ENCODE measurements around the gene TDP2. TPM values are rescaled to one million over a fixed set of nuclear protein-coding genes. Genes with fewer than 3 reads are reported as not detected.

The TDP2 gene
- total RNA-seq, 2 experiments from 2014 or later, result 27.2 to 39.6 TPM

DNA sequence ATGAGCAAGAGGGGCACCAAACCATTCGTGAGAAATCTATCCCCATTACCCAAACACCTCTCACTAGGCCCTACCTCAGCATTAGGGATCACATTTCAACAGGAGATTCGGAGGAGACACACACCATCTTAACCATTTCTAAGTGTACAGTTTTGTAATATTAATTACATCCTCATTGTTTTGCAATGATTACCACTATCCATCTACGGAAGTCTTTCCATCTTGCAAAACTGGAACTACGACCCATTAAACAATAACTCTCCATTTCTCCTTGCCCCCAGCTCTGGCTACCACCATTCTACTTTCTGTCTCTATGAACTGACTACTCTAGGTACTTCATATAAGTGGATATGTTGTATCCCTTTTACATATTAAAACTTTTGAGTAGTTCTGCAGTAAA lies 20.2 kb upstream of the TDP2 start:
- no TSS peak for BruUV-seq (replicated peaks)
- POLR2A ChIA-PET, result interaction anchor here (0.6 kb wide), 1 partner anchor 80 kb away, joined by 3 read pairs; no protein-coding TSS in a partner anchor

DNA sequence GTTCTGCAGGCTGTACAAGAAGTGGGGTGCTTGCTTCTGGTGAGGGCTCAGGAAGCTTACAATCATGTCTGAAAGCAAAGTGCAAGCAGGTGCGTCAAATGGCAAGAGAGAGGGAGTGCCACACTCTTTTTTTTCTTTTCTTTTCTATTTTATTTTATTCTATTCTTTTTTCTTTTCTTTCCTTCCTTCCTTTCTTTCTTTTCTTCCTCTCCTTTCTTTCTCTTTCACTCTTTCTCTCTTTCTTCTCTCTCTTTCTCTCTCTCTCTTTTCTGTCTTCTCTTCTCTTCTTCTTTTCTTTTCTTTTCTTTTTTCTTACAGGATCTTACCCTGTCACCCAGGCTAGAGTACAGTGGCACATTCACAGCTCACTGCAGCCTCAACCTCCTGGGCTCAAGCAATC lies 19.7 kb upstream of the TDP2 start:
- DNase-seq (ENCODE audit: low spot score), result no peak
- Histone ChIP-seq H3K79me2 (ENCODE audit: insufficient read depth, low read depth, low read length) (no peaks in the 10 kb centered on the region), H3K9me2 (ENCODE audit: insufficient read depth, low read length) (no peaks in the 10 kb centered on the region), H3K27ac (ENCODE audit: low read depth, low read length, poor library complexity, severe bottlenecking) (no peak overlapping the region), H3K4me2 (ENCODE audit: low read length) (no peak overlapping the region), H3K4me3 (ENCODE audit: low read depth, low read length, poor library complexity, severe bottlenecking) (no peak overlapping the region), H3K4me1 (ENCODE audit: insufficient read depth, low read length, poor library complexity, severe bottlenecking) (no peaks in the 10 kb centered on the region), H4K20me1 (ENCODE audit: insufficient read depth, low read length) (no peaks in the 10 kb centered on the region), H2AFZ (ENCODE audit: low read length) (no peak overlapping the region), H3K36me3 (ENCODE audit: insufficient read depth, low read length) (no peaks in the 10 kb centered on the region), H3K9me3 (ENCODE audit: low read length) (no peaks in the 10 kb centered on the region)
- TF ChIP-seq, protein P1, sequence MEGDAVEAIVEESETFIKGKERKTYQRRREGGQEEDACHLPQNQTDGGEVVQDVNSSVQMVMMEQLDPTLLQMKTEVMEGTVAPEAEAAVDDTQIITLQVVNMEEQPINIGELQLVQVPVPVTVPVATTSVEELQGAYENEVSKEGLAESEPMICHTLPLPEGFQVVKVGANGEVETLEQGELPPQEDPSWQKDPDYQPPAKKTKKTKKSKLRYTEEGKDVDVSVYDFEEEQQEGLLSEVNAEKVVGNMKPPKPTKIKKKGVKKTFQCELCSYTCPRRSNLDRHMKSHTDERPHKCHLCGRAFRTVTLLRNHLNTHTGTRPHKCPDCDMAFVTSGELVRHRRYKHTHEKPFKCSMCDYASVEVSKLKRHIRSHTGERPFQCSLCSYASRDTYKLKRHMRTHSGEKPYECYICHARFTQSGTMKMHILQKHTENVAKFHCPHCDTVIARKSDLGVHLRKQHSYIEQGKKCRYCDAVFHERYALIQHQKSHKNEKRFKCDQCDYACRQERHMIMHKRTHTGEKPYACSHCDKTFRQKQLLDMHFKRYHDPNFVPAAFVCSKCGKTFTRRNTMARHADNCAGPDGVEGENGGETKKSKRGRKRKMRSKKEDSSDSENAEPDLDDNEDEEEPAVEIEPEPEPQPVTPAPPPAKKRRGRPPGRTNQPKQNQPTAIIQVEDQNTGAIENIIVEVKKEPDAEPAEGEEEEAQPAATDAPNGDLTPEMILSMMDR (conservative IDR thresholded peaks at IDR 0.05; ENCODE audit: low read length), result no peak
- no peak for TF ChIP-seq EZH2phosphoT487 (IDR thresholded peaks at IDR 0.05; ENCODE audit: borderline replicate concordance, low read depth, low read length)
- ChIA-PET POLR2A (interaction anchor here (0.6 kb wide), 1 partner anchor 81 kb away, joined by 3 read pairs; no protein-coding TSS in a partner anchor), CTCF (ENCODE audit: unreplicated experiment) (no interaction called here)
- intact Hi-C loops (cut with micrococcal nuclease; ENCODE audit: unreplicated experiment), result no loop called here
- BruUV-seq (replicated peaks), result no TSS peak

More for the DNA sequence above, 20.2 kb upstream of the TDP2 start:
- H3K79me2 ChIP-seq (ENCODE audit: insufficient read depth, low read depth, low read length), result no peaks in the 10 kb centered on the region
- no peaks in the 10 kb centered on the region for H3K9me3 ChIP-seq (ENCODE audit: low read length)
- no peak overlapping the region for H3K4me3 ChIP-seq (ENCODE audit: low read depth, low read length, poor library complexity, severe bottlenecking)
- no peak overlapping the region for H2AFZ ChIP-seq (ENCODE audit: low read length)
- CTCF ChIA-PET (ENCODE audit: unreplicated experiment), result no interaction called here
- H3K4me1 ChIP-seq (ENCODE audit: insufficient read depth, low read length, poor library complexity, severe bottlenecking), result no peaks in the 10 kb centered on the region
- H3K9me2 ChIP-seq (ENCODE audit: insufficient read depth, low read length), result no peaks in the 10 kb centered on the region
- no peak overlapping the region for H3K4me2 ChIP-seq (ENCODE audit: low read length)
- no peaks in the 10 kb centered on the region for H3K36me3 ChIP-seq (ENCODE audit: insufficient read depth, low read length)
- H4K20me1 ChIP-seq (ENCODE audit: insufficient read depth, low read length), result no peaks in the 10 kb centered on the region
- TF ChIP-seq, protein P1 (conservative IDR thresholded peaks at IDR 0.05; ENCODE audit: low read length), result no peak
- no peak for TF ChIP-seq EZH2phosphoT487 (IDR thresholded peaks at IDR 0.05; ENCODE audit: borderline replicate concordance, low read depth, low read length)
- intact Hi-C loops (cut with micrococcal nuclease; ENCODE audit: unreplicated experiment), result no loop called here
- no peak for DNase-seq (ENCODE audit: low spot score)
- no peak overlapping the region for H3K27ac ChIP-seq (ENCODE audit: low read depth, low read length, poor library complexity, severe bottlenecking)

DNA sequence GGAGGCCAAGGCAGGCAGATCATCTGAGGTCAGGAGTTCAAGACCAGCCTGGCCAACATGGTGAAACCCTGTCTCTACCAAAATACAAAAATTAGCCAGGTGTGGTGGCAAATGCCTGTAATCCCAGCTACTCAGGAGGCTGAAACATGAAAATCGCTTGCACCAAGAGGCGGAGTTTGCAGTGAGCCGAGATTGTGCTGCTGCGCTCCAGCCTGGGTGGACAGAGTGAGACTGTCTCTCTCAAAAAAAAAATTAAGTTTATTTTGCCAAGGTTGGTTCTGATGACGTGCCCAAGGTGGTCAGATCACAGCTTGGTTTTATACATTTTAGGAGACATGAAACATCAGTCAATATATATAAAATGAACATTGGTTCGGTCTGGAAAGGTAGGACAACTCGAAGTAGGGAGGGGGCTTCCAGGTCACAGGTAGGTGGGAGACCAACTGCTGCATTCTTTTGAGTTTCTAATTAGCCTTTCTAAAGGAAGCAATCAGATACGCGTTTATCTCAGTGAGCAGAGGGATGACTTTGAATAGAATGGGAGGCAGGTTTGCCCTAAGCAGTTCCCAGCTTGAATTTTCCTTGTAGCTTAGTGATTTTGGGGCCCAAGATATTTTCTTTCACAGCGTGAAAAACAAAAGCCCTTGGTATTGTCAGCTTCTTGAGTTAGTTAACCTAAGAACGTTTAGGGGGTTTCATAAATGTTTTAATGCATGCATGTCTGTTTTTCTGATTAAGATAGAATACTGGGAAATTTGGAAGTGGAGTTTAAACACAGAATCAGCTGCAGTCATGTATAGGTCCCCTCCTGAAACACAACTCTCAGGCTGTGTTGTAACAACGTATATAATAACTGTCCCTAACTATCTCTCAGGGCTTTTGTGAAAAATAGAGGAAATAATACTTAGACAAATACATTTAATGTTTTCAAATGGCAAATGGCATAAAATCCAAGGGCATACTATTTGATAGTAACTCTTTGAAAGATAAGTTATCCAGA lies 16.9 kb upstream of the TDP2 start:
- no TSS peak for BruUV-seq (replicated peaks)
- no peaks in the 10 kb centered on the region for H3K36me3 ChIP-seq (ENCODE audit: insufficient read depth, low read length)
- no peaks in the 10 kb centered on the region for H3K9me2 ChIP-seq (ENCODE audit: insufficient read depth, low read length)
- H3K79me2 ChIP-seq (ENCODE audit: insufficient read depth, low read depth, low read length), result no peaks in the 10 kb centered on the region
- H2AFZ ChIP-seq (ENCODE audit: low read length), result no peak overlapping the region
- no peak for DNase-seq (ENCODE audit: low spot score)
- POLR2A ChIA-PET, result interaction anchor here (0.6 to 1.6 kb wide), 5 partner anchors 18 to 89 kb away, joined by 3 to 4 read pairs (median 3); no protein-coding TSS in a partner anchor
- H3K4me1 ChIP-seq (ENCODE audit: insufficient read depth, low read length, poor library complexity, severe bottlenecking), result no peaks in the 10 kb centered on the region
- no peaks in the 10 kb centered on the region for H4K20me1 ChIP-seq (ENCODE audit: insufficient read depth, low read length)
- CTCF ChIA-PET (ENCODE audit: unreplicated experiment), result no interaction called here
- TF ChIP-seq, protein P1 (conservative IDR thresholded peaks at IDR 0.05; ENCODE audit: low read length), result no peak
- no peak for TF ChIP-seq EZH2phosphoT487 (IDR thresholded peaks at IDR 0.05; ENCODE audit: borderline replicate concordance, low read depth, low read length)
- intact Hi-C loops (cut with micrococcal nuclease; ENCODE audit: unreplicated experiment), result no loop called here
- H3K9me3 ChIP-seq (ENCODE audit: low read length), result no peaks in the 10 kb centered on the region
- no peak overlapping the region for H3K4me3 ChIP-seq (ENCODE audit: low read depth, low read length, poor library complexity, severe bottlenecking)
- no peak overlapping the region for H3K27ac ChIP-seq (ENCODE audit: low read depth, low read length, poor library complexity, severe bottlenecking)
- H3K4me2 ChIP-seq (ENCODE audit: low read length), result no peak overlapping the region

Measured in OCI-LY7 (cell line).